SH-SY5Y (cell line): ENCODE measurements around the gene GRM8.

Source experiments
- GATA2 ChIP-seq: IDR thresholded peaks from 2 replicates; pipeline ENCODE4 v1.6.1; 2011; ENCODE audit warnings: mild to moderate bottlenecking, low read depth, low read length
- GATA3 ChIP-seq: IDR thresholded peaks from 2 replicates; pipeline ENCODE4 v1.6.1; 2011; ENCODE audit warnings: low read depth, mild to moderate bottlenecking, low read length, moderate library complexity

DNA sequence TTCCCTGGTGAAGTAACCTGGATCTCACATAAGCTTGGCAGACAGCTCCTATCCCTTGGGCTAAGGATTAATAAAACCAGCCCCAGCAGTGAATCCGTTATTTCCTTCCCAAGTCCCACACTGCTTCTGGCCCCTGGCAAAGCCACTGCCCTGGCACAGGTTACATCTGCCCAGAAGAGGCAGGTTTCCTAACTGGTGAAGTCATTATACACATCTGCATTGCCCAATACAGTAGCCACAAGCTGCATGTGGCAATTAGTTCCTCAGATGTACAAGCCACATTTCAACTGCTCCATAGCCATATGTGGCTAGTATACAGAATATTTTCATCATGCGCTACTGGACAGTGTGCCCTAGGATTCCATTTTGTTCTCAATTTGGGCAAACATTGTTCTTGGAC, 273.0 kb downstream of the GRM8 start:
- TF ChIP-seq GATA2 (no peak), GATA3 (no peak)
